Inflammatory macrophage treated with lipopolysaccharide for 4 hours (primary cell): ENCODE results near the gene MAGOH.
"Not testable (repeated sequence)": the region's sequence is repeated elsewhere in the genome, so short reads cannot be mapped to it uniquely, and the experiment has no call there.

Experiments used
- DNase-seq: peaks from one replicate; pipeline ENCODE4 v3.0.0-alpha.2; 2020

The MAGOH gene

GRCh38 chr1:53238197-53239155 is at the start of gene MAGOH:
TSS of gene MAGOH (minus strand) at chr1:53238518. CDS start at chr1:53238448, 70 bp downstream.
- DNase-seq: peak; percentile 97

DNA sequence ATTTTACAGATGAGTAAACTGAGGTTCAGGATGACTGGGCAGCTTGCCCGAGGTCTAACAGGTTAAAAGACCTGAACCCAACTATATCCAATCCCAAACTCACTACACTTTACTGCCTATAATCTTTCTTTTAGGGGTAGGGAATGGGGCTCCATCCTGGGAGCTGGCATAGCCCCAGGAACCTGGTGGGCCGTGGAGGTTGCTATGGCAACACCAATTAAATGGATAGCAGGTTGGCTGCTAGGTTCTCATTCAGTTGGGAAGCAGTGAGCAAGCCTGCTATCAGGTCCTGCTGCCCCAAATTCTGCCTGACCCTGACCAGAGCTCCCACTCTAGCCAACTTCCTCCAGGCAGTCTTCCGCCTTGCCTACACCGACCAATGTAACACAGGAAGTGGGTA is 48.6 kb upstream of the MAGOH start:
- DNase-seq: peak; percentile 13

DNA sequence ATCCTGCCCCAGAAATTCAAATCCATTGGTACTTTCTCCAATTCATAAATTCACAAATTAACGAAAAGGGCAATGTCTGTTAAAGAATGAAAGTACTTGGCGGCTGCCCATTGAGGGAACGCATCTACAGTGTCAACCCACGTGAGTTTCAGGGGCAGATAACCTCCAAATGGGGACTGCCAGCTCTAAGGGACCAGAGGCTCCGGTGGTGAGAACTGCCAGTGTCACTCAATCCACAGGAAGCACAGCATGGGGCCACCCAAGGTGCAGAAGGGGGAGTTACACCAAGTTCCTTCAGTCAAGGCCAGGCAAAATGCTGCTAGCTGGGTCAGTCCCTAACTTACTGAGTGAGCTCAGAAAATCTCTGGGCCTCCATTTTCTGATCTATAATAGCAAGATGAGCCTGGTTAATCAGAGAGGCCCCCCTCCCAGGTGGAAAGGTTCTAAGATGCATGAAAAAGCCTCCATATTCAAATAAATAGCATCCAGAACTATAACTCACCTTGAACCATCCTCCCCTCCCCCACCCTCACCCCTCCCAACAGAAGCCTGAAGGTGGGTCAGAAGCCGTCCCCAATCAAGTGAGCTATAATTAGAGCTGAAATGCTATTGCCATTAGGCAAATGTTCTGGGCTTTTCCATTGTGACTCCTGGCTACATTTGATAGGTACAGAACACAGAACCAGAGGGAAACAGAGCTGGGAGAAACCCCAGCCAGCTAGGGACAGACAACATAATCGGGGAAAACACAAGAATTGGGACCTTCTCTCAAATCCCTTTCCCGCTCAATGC is 47.8 kb upstream of the MAGOH start:
- no peak for DNase-seq

DNA sequence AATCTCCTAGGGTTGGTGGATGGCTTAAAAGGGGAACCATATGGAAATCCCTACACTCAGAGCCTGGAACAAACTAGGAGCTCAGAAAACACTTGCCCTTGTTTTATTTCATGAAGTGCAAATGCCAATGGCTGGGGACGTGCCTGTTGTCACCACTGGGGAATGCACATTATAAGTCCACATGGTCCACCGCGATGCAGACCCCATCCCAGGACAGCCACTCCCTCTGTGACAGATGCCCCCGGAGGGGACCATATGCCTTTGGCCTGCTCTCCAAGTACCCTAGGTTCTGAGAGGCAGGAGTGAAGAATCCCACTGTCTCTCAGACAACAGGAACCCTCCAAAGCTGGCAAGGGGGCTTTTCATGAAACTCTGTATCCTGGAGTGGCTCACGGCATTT is 47.2 kb upstream of the MAGOH start:
- DNase-seq: no peak

DNA sequence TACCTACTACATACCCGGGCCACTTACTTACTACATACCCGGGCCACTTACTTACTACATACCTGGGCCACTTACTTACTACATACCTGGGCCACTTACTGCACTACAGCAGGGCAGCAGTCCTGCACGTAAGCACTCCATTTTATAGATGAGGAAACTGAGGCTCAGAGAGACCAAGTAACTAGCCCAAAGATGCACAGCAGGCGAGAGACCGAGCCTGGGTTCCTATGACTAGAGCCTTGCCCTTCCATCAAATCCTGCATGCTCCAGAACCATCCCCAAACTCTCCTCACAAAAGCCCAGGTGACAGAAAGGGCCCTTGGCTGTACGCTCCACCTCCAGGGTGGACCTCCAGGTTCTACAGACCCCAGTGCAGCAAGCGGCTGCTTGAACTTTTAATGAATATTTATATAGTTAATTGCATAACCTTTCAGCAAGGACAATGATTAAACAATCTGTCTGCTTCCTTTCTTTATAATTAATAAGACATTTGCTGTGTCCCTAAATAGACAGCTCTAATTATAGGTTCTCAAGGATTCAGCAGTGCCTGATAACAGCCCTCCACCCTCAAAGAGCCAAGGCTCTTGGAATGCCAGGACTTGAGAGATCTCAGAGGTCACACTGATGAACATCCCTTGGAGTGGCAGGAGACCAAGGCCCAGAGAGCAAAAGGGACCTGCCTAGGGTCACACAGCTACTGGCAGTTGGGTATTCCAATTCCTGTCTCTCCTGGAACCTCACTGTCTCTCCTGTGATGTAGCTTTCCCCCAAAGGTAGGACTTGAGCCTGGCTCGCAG is 46.1 kb upstream of the MAGOH start:
- DNase-seq: no peak

DNA sequence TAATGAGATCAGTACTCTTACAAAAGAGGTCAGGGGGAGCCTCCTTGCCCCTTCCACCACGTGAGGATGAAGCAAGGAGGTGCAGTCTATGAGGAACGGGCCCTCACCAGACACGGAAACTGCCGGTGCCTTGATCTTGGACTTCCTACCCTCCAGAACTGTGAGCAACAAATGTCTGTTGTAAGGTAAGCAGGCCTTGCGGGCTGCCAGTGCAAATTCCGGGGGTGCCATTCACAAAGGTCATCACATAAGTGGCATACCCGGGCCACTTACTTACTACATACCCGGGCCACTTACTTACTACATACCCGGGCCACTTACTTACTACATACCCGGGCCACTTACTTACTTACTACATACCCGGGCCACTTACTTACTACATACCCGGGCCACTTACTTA is 44.8 kb upstream of the MAGOH start:
- not testable (repeated sequence) for DNase-seq

GRCh38 chr1:53281133-53281532 is 42.8 kb upstream of the MAGOH start:
- no peak for DNase-seq

GRCh38 chr1:53280496-53280895 is 42.2 kb upstream of the MAGOH start:
- DNase-seq: no peak

- DNase-seq: no peak
Measured at GRCh38 chr1:53279296-53280200, 41.2 kb upstream of the MAGOH start.

DNA sequence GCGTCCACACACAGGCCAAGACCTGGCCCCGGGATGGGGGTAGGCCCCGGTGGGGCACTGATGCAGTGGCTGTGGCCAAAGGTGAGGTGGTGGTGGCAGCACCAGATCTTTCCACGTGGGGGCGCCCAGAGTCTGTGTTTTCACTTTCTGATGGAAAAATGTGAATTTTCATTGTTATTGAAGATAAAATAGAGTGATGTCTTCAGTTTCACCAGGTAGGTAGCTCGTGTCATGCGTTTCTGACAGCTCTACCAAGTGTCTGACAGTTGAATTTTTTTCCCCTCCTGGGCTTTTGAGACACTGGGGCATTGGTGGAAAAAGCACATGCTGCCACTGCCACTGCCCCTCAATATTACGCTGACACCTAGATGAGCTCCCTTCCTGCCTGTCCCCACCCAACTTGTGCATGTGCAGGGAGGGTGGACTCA is 40.0 kb upstream of the MAGOH start:
- DNase-seq: peak; percentile 37

DNA sequence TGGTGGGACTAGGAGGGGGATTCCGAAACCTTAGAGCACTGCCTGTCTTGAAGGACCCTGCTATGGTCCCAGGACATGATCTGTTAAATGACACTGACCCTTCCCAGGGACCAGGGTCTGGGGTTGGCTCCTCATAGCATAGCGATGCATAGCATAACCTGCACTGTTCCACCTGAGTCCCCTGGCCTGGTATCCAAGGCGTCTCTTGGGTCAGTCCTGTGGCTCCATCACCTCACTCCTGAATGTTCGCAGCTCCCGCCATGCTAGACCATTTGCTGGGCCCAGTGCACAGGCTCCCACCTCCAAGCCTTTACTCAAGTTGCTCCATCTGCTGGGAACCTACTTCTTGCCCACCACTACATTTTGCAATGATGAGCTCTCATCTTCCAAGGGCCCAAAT is 39.0 kb upstream of the MAGOH start:
- no peak for DNase-seq

GRCh38 chr1:53276902-53277281 is 38.6 kb upstream of the MAGOH start:
- DNase-seq: no peak

- DNase-seq: no peak
Measured at GRCh38 chr1:53276153-53276901, 38.0 kb upstream of the MAGOH start.

DNA sequence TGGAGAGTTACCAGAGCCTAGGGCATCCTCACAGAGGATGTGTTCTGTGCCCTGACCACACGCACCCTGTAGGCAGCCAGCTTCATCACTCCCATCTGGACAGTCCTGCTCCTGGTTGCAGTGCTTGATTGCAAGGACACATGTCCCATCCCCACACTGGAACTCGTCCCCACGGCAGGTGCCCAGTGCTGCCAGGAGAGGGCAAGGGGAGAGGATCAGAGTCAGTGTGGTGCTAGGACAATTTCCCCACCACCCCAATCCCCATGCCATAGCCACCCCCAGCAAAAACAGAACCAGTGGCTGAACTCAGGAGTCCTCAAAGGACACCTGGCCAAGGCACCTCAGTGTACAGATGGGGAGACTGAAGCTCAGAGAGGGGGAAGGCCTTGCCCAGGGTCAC is 37.2 kb upstream of the MAGOH start:
- DNase-seq: no peak

DNA sequence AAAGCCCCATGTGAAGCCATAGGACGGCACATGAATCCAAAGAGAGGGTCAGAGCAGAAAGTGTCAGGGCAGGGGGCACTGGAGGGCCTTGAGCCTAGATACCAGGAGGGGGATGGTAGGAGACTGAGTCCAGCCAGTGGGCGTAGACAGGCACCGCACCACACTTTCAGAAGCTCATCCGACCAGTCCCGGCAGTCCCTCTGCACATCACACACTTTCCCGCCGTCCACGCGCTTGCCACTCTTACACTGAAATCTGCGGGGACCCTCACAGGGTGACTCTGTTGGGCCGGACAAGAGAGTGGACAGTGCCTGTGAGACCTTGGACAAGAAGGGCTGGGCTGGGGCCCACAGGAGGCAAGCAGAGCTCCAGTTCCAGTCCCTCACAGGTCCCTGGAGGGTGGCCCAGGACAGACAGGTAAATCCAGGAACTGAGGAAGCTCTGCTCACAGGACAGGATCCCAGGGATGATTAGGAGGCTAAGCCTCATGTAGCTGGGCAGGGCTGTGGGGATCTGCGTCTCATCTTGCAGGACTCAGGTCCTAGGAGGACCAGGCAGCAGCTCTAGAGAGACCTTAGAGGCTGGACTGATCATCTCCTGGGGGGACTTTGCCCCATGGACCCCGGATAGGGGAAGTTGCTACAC is 36.3 kb upstream of the MAGOH start:
- no peak for DNase-seq

DNA sequence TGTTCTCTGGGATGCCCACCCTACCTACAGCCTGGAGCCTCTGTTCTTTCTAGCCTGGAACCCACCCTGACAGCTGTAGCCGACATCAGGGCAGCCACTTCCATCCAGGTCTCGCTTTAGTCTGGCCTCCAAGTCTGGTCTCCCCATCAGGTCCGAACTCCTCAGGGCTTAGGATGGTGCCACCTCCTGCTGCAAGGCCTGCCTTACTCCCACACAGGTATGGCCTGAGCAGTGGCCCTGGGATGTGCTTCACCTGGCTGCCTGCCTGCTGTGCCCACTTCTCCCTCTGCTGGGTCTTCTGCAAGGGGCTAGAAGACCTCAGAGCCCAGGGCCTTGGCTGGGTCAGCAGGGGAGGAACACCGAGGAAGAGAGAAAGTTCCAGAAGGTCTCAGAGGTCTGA is 35.7 kb upstream of the MAGOH start:
- no peak for DNase-seq

DNA sequence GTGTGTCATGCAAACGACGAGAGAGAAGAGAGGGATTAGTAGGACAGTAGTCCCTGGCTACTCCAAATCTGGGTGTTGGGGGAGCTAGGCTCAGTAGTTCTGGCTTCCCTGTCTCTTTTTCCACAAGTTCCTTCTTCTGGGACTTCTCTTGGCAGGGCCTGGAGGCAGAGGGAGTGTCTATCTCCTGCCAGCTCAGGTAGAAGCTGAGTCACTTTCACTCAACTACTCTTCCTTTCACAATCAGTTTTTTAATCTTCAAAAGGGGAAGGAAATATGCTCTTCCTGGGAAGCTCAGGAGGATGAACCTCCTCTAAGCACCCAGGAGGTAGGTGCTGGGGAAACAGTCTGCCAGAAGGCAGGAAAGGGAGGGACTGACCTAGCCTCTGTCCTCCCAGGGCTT is 35.2 kb upstream of the MAGOH start:
- no peak for DNase-seq

- no peak for DNase-seq
Measured at GRCh38 chr1:53272349-53272748, 34.0 kb upstream of the MAGOH start.

DNA sequence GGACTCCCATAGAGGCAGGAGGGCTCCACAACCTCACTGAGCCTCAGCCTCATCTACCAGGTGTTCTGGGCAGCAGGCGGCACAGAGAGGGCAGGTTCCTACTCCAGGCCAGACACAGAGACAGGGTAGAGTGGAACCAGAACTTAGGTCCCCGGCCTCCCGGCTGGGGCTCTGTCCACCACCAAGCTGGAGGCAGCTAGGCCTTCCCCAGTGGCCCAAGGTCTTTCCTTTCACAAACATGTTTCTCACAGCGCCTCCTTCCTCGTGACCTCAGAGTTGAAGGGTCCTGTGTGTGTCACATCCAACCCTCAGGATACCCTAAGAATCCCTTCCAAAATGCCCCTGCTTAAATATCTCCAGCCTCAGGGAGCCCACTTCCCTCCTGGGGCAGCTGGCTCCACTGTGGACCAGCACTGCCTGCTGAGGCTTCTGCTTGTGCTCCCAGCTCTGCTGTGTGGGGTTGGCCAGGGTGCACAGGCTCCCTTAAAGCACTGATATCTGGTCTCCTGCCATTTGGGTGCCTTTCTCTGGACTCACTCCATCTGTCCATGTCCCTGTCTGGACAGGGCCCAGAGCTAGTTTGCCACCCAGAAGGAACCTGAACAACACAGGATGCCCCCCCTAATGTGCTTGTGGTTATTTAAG is 33.2 kb upstream of the MAGOH start:
- DNase-seq: no peak

GRCh38 chr1:53270873-53271272 is 32.6 kb upstream of the MAGOH start:
- no peak for DNase-seq
